ENCODE data around the gene ACOXL. TPM values are rescaled to one million over a fixed set of nuclear protein-coding genes. Genes with fewer than 3 reads are reported as not detected.
A peak's percentile ranks its signal among the peaks of the same experiment; 100 is the strongest.

ACOXL gene
- total RNA-seq, 4 donors from 2014 or later = 1.2 to 10.6 (median 2.1) TPM

- Histone ChIP-seq H3K27me3 (no peaks in the 10 kb centered on the region), H3K9me3 (no peaks in the 10 kb centered on the region), H3K4me1 (peaks cover 4 to 6% of the 10 kb centered on the region in 2 donors), H3K36me3 (no peaks in the 10 kb centered on the region), H3K27ac (peak overlapping the region; percentile 0 to 35 (median 18)), H3K4me3 (replicated peaks in 1 of 3) (no peak overlapping the region)
- 62 to 63% methylated on average over 5 of the region's 5 CpGs for WGBS, 2 donors
- intact Hi-C loops (cut with DNase I) = loop anchor here (10.0 kb wide), 1 partner anchor 105 kb away; no protein-coding TSS in a partner anchor
- DNase-seq = no peak
- TF ChIP-seq CTCF (IDR thresholded peaks at IDR 0.05) = no peak
- no peak for TF ChIP-seq POLR2A (IDR thresholded peaks at IDR 0.05)
Measured at GRCh38 chr2:111039628-111040383, 307.4 kb downstream of the ACOXL start.

- Histone ChIP-seq H3K27ac (no peak overlapping the region), H3K36me3 (no peaks in the 10 kb centered on the region), H3K4me1 (peaks cover 4 to 6% of the 10 kb centered on the region in 2 donors), H3K27me3 (no peaks in the 10 kb centered on the region), H3K4me3 (replicated peaks in 1 of 3) (no peak overlapping the region), H3K9me3 (no peaks in the 10 kb centered on the region)
- no peak for DNase-seq
- WGBS, 2 donors = 84 to 91% methylated on average over 7 to 10 of the region's 12 CpGs
- intact Hi-C loops (cut with DNase I) = no loop called here
- TF ChIP-seq POLR2A (IDR thresholded peaks at IDR 0.05) (no peak), CTCF (IDR thresholded peaks at IDR 0.05) (no peak)
Measured at GRCh38 chr2:111041398-111042202, 309.2 kb downstream of the ACOXL start.

GRCh38 chr2:111042261-111042660, 309.9 kb downstream of the ACOXL start:
- no peaks in the 10 kb centered on the region for H3K27me3 ChIP-seq
- intact Hi-C loops (cut with DNase I) = no loop called here
- H3K4me3 ChIP-seq (replicated peaks in 1 of 3) = no peak overlapping the region
- H3K27ac ChIP-seq = no peak overlapping the region
- no peak for DNase-seq
- H3K36me3 ChIP-seq = no peaks in the 10 kb centered on the region
- 87 to 88% methylated on average over 6 of the region's 6 CpGs for WGBS, 2 donors
- H3K4me1 ChIP-seq = peaks cover 4 to 6% of the 10 kb centered on the region in 2 donors
- TF ChIP-seq POLR2A (IDR thresholded peaks at IDR 0.05) (no peak), CTCF (IDR thresholded peaks at IDR 0.05) (no peak)
- no peaks in the 10 kb centered on the region for H3K9me3 ChIP-seq

DNA sequence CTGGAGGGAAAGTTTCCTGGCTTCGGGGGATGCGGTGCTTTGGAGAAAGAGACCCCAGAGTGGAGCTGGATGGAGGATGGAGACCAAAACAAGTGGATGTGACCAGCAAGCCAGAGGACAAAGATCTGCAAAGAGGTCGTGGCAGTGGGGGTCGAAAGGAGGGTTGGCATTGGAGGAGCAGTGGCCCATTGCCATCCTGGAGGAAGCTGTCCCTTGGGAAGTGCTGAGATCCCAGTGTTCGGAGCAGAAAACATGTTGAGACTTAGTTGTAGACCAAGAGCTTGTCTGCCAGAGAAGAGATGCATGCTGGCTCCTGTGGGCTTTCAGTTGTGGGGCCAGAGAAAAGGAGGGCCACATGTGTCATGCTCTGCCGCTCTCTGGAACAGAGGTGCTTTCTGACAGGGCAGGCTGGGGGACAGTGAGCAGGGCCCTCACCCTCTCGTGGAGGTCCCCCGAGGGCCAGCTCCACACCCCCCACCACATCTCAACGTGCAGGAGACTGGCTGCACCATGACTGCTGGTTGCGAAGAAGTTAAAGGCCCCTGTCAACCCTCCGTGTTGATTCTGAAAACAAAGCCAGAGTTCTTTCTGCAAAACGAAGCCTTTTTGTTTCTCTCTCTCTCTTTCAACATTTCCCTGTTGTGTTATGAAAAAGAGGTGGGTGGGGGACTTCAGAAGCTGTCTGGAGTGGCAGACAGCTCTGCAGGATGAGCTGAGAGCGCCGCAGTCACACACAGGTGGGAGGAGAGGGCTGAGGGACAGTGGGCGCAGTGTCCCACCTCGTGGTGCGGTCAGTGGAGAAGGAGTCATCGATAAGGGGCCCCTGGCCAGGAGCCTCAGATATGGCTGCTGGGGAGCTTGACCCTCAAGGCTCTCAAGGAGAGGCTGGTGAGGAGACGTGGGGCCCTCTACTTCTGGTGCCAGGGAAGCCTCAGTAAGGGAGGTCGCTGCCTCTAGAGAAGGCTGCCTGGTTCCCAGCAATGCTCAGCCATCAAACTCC, 310.7 kb downstream of the ACOXL start:
- no peak for TF ChIP-seq POLR2A (IDR thresholded peaks at IDR 0.05)
- no peak for TF ChIP-seq CTCF (IDR thresholded peaks at IDR 0.05)
- H3K4me1 ChIP-seq = peaks cover 4 to 6% of the 10 kb centered on the region in 2 donors
- H3K27me3 ChIP-seq = no peaks in the 10 kb centered on the region
- H3K36me3 ChIP-seq = no peaks in the 10 kb centered on the region
- H3K9me3 ChIP-seq = no peaks in the 10 kb centered on the region
- 71 to 74% methylated on average over 20 of the region's 20 CpGs for WGBS, 2 donors
- H3K4me3 ChIP-seq (replicated peaks in 1 of 3) = no peak overlapping the region
- no peak overlapping the region for H3K27ac ChIP-seq
- no peak for DNase-seq
- intact Hi-C loops (cut with DNase I) = no loop called here
